K562 (cell line): ENCODE data around the gene SKIC8. TPM values are rescaled to one million over a fixed set of nuclear protein-coding genes. Genes with fewer than 3 reads are reported as not detected.

Experiments used
- ATAC-seq: fragments of 200-7000 bp; cut with Tn5 transposase; 3 replicates; pipeline ENCODE4 v1.9.1; 2020; ENCODE audit warnings: moderate library complexity
- BruUV-seq: library from RNA; stranded (reverse); fragments of 400-500 nt; replicated peaks from 2 replicates; lab custom pipeline; 2021; lab: Mats Ljungman, UMichigan
- CTCF ChIA-PET: fragments of 300-600 bp; formaldehyde crosslinking; extraction: SDS; loops from one replicate; lab custom pipeline; 2021; ENCODE audit warnings: low intra/inter-chr PET ratio; lab: Yijun Ruan, JAX
- POLR2A ChIA-PET: fragments of 300-600, 350-650 bp; sonication (Branson Sonifier 250); formaldehyde crosslinking; extraction: SDS; loops from one replicate; lab custom pipeline; 2021; ENCODE audit warnings: antibody characterized with exemption, inconsistent platforms; lab: Yijun Ruan, JAX
- DNase-seq, 4 experiments: peaks; one replicate each; pipeline versions ENCODE4 v3.0.0 to v3.0.0-alpha.2; 2011 to 2018; ENCODE audit warnings: low spot score in 3 of 4, mixed read lengths in 3 of 4; ENCODE audit errors: extremely low read depth in 1 of 4
- FAIRE-seq: peaks from 2 replicates; lab custom pipeline; 2011; peaks lifted over from hg19 to GRCh38; lab: Jason Lieb, UNC
- H2AFZ ChIP-seq: 2 replicates; pipeline ENCODE4 v1.6.0; 2011; ENCODE audit warnings: low read depth, low read length, control low read depth, inconsistent platforms
- H3K27ac ChIP-seq: fragments of 200-600 bp; 3 replicates; pipeline ENCODE4 v1.8.0; 2011; ENCODE audit warnings: low read depth, mild to moderate bottlenecking, control low read depth, inconsistent platforms, low read length, moderate library complexity, mixed read lengths; ENCODE audit errors: extremely low read depth
- H3K27me3 ChIP-seq, 2 experiments: fragments of 300-600 bp in 1 of 2; 2 replicates in 1 of 2; 3 replicates in 1 of 2; pipeline versions ENCODE4 v1.6.0 to v1.8.0; 2011; ENCODE audit warnings: inconsistent platforms in 2 of 2, low read length in 2 of 2, mild to moderate bottlenecking in 1 of 2, mixed read lengths in 1 of 2, moderate library complexity in 1 of 2; ENCODE audit not compliant: control insufficient read depth in 2 of 2, insufficient read depth in 2 of 2
- H3K36me3 ChIP-seq: fragments of 300-600 bp; 3 replicates; pipeline ENCODE4 v1.8.0; 2011; ENCODE audit warnings: mild to moderate bottlenecking, low read length, inconsistent platforms; ENCODE audit not compliant: control insufficient read depth, insufficient read depth
- H3K4me1 ChIP-seq, 2 experiments: fragments of 200-600 bp in 1 of 2; replicated peaks in 1 of 2; 2 replicates in 1 of 2; 3 replicates in 1 of 2; pipeline versions ENCODE4 v1.5.1 to v1.8.0; 2011; ENCODE audit warnings: inconsistent platforms in 2 of 2, low read length in 2 of 2, mild to moderate bottlenecking in 1 of 2, mixed read lengths in 1 of 2, moderate library complexity in 1 of 2; ENCODE audit not compliant: control insufficient read depth in 2 of 2, insufficient read depth in 2 of 2
- H3K4me2 ChIP-seq: 2 replicates; pipeline ENCODE4 v1.6.1; 2011; ENCODE audit warnings: low read length, control low read depth, inconsistent platforms, mixed read lengths; ENCODE audit not compliant: insufficient read depth
- H3K4me3 ChIP-seq: fragments of 200-600 bp; sonication (generic), shearing (Covaris generic); 2 replicates; pipeline ENCODE4 v1.5.1; 2016; ENCODE audit warnings: control low read depth, inconsistent platforms
- H3K79me2 ChIP-seq: fragments of 200-600 bp; 3 replicates; pipeline ENCODE4 v1.8.0; 2011; ENCODE audit warnings: low read length, inconsistent platforms; ENCODE audit not compliant: control insufficient read depth, insufficient read depth
- H3K9ac ChIP-seq, 2 experiments: 2 replicates each; pipeline versions ENCODE4 v1.6.0 to v1.6.1; 2011; ENCODE audit warnings: low read depth in 2 of 2, low read length in 2 of 2, control low read depth in 1 of 2, inconsistent platforms in 1 of 2, mild to moderate bottlenecking in 1 of 2, mixed read lengths in 1 of 2; ENCODE audit not compliant: insufficient read depth in 1 of 2
- H3K9me1 ChIP-seq: one replicate; pipeline ENCODE4 v1.6.0; 2011; ENCODE audit warnings: inconsistent platforms, mild to moderate bottlenecking, low read length, moderate library complexity; ENCODE audit not compliant: control insufficient read depth, insufficient read depth
- H3K9me3 ChIP-seq: replicated peaks from 2 replicates; pipeline ENCODE4 v1.5.1; 2011; ENCODE audit warnings: low read depth, low read length, inconsistent platforms; ENCODE audit not compliant: control insufficient read depth, insufficient read depth
- H4K20me1 ChIP-seq: replicated peaks from 2 replicates; pipeline ENCODE4 v1.6.1; 2011; ENCODE audit warnings: low read length, inconsistent platforms, mixed read lengths; ENCODE audit not compliant: control insufficient read depth, insufficient read depth
- BRD4 ChIP-seq: fragments of 200-600 bp; sonication (generic); IDR thresholded peaks from 2 replicates; pipeline ENCODE4 v1.6.1; 2017; ENCODE audit warnings: inconsistent platforms
- DNMT1 ChIP-seq: fragments of 450-650 bp; IDR thresholded peaks from 2 replicates; pipeline ENCODE4 v1.6.1; 2016; ENCODE audit warnings: antibody characterized with exemption, mild to moderate bottlenecking
- HNRNPLL ChIP-seq: fragments of 200-400 bp; formaldehyde crosslinking; IDR thresholded peaks from 2 replicates; pipeline ENCODE4 v1.6.1; 2017; ENCODE audit warnings: low read length, low read depth, mild to moderate bottlenecking; ENCODE audit not compliant: poor library complexity, severe bottlenecking
- SUPT5H ChIP-seq: fragments of 450-650 bp; IDR thresholded peaks from 2 replicates; pipeline ENCODE4 v1.6.1; 2016
- THRAP3 ChIP-seq: fragments of 450-650 bp; IDR thresholded peaks from 2 replicates; pipeline ENCODE4 v1.6.1; 2016; ENCODE audit warnings: mild to moderate bottlenecking, inconsistent platforms, borderline replicate concordance
- ZNF3 ChIP-seq: fragments of 250-450 bp; sonication (Bioruptor Pico); IDR thresholded peaks from 2 replicates; pipeline ENCODE4 v1.5.0; 2021; ENCODE audit warnings: mild to moderate bottlenecking, moderate library complexity
- ZNF431 ChIP-seq: sonication (generic); formaldehyde crosslinking; IDR thresholded peaks from 2 replicates; pipeline ENCODE4 v1.8.0; 2022; ENCODE audit warnings: mild to moderate bottlenecking, missing genetic modification reagents
- WGBS: fragments of 100-300 bp; shearing (Covaris generic); methylation state at CpG from one replicate; pipeline ENCODE4 v1.1.6; 2016; ENCODE audit warnings: low coverage, mixed read lengths; ENCODE audit not compliant: insufficient coverage; ENCODE audit errors: missing lambda C conversion rate; 5-methylcytosine and 5-hydroxymethylcytosine counted together
- in situ Hi-C: fragments of 300-500 bp; cut with MboI; formaldehyde crosslinking; loops from 4 replicates; pipeline ENCODE4 v1.15.0; 2018; ENCODE audit warnings: inconsistent platforms, mixed read lengths
- intact Hi-C: fragments of 100-400 bp; cut with micrococcal nuclease; formaldehyde crosslinking; loops from 2 replicates; pipeline ENCODE4 v1.14.2; 2022
- polyA plus RNA-seq, 8 experiments: library from polyadenylated mRNA; depleted of rRNA in 4 of 8; stranded (reverse) in 5 of 8; unstranded in 3 of 8; fragments of >200 nt; fragmentation: Nextera tagmentation in 2 of 8; fragmentation: Illumina TruSeq in 1 of 8; extraction: Ambion mirVana in 2 of 8; extraction: Trizol in 1 of 8; gene quantifications; 2 replicates each; pipeline versions ENCODE4 v1.2.1 to v1.2.3, GENCODE V29; 2011 to 2014; ENCODE audit warnings: inconsistent platforms in 1 of 8, missing spikeins in 1 of 8
- total RNA-seq, 7 experiments: library from RNA; depleted of rRNA in 6 of 7; stranded (reverse); fragments of >200 nt in 6 of 7; fragmentation: Illumina TruSeq in 2 of 7; extraction: Trizol in 2 of 7; gene quantifications; 2 replicates each; pipeline versions ENCODE4 v1.2.1 to v1.2.3, GENCODE V29; 2011 to 2021; ENCODE audit warnings: low replicate concordance in 1 of 7
- TF ChIP-seq, protein P1 (sequence below): sonication (generic); formaldehyde crosslinking; IDR thresholded peaks from 2 replicates; pipeline ENCODE4 v1.8.1; 2023; ENCODE audit warnings: mild to moderate bottlenecking, missing genetic modification reagents
- TF ChIP-seq, protein P2 (sequence below), 2 experiments: fragments of 450-650 bp; IDR thresholded peaks; 2 replicates each; pipeline ENCODE4 v1.6.1; 2016; ENCODE audit warnings: mild to moderate bottlenecking in 2 of 2, borderline replicate concordance in 1 of 2, low read depth in 1 of 2, moderate library complexity in 1 of 2

SKIC8 gene
- total and polyA plus RNA-seq, 9 of the 15 experiments (the other 6 are each of a cell fraction or from before 2014, with no cell fraction given): 79.5 to 389 (median 146) TPM

DNA sequence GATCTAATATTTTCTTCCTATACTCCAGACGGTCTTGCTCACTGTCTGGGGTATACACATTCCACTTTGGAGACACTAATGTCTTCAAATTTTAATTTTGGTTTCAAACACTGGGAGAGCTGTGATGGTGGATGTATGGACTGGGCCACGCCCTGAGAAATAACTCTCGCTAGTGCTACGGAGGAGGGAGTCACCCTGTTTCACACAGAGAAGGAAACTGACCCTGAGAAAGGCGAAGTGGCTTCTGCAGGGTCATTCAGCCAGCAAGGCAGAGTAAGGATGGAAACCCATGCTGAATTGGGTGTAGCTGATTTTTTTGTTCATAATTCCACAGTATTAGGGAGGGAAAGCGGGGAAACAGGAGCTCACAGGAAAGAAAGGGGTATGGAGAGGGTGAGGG lies 8.6 kb upstream of the SKIC8 start:
- no peaks in the 10 kb centered on the region for H3K9me3 ChIP-seq
- ChIA-PET CTCF (no interaction called here), POLR2A (interaction anchor here (0.6 to 1.9 kb wide), 3 partner anchors 14 to 1284 kb away, joined by 3 to 6 read pairs (median 3); no protein-coding TSS in a partner anchor)
- H3K79me2 ChIP-seq: no peaks in the 10 kb centered on the region; the same call in 1 of the 3 replicates
- no peaks in the 10 kb centered on the region for H3K27me3 ChIP-seq
- DNase-seq (peak in 3 of 4 experiments; percentile 36 to 47 (median 40)), FAIRE-seq (peak; percentile 74), ATAC-seq (peak; percentile 38)
- BruUV-seq: no TSS peak
- 29% methylated on average over 6 of the region's 6 CpGs for WGBS
- H3K27ac ChIP-seq: no peak overlapping the region
- H2AFZ ChIP-seq: peak overlapping the region; percentile 94
- peak overlapping the region; percentile 52 to 76; a peak in 2 of 4 replicates for H3K9ac ChIP-seq
- H3K4me3 ChIP-seq: no peak overlapping the region
- peaks cover 29 to 36% of the 10 kb centered on the region in 2 experiments; a peak in 4 of 5 replicates for H3K4me1 ChIP-seq
- intact Hi-C loops (loop anchor here (1.0 to 5.0 kb wide), 5 partner anchors 107 to 401 kb away; no protein-coding TSS in a partner anchor), in situ Hi-C loops (no loop called here)
- no peaks in the 10 kb centered on the region for H3K9me1 ChIP-seq
- H3K4me2 ChIP-seq: peak overlapping the region; percentile 66
- H4K20me1 ChIP-seq: no peaks in the 10 kb centered on the region
- no peaks in the 10 kb centered on the region for H3K36me3 ChIP-seq
- TF ChIP-seq, protein P1, sequence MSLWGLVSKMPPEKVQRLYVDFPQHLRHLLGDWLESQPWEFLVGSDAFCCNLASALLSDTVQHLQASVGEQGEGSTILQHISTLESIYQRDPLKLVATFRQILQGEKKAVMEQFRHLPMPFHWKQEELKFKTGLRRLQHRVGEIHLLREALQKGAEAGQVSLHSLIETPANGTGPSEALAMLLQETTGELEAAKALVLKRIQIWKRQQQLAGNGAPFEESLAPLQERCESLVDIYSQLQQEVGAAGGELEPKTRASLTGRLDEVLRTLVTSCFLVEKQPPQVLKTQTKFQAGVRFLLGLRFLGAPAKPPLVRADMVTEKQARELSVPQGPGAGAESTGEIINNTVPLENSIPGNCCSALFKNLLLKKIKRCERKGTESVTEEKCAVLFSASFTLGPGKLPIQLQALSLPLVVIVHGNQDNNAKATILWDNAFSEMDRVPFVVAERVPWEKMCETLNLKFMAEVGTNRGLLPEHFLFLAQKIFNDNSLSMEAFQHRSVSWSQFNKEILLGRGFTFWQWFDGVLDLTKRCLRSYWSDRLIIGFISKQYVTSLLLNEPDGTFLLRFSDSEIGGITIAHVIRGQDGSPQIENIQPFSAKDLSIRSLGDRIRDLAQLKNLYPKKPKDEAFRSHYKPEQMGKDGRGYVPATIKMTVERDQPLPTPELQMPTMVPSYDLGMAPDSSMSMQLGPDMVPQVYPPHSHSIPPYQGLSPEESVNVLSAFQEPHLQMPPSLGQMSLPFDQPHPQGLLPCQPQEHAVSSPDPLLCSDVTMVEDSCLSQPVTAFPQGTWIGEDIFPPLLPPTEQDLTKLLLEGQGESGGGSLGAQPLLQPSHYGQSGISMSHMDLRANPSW (CRISPR knock-in tag): no peak
- no peak for TF ChIP-seq THRAP3
- no peak for TF ChIP-seq DNMT1
- TF ChIP-seq, protein P2, sequence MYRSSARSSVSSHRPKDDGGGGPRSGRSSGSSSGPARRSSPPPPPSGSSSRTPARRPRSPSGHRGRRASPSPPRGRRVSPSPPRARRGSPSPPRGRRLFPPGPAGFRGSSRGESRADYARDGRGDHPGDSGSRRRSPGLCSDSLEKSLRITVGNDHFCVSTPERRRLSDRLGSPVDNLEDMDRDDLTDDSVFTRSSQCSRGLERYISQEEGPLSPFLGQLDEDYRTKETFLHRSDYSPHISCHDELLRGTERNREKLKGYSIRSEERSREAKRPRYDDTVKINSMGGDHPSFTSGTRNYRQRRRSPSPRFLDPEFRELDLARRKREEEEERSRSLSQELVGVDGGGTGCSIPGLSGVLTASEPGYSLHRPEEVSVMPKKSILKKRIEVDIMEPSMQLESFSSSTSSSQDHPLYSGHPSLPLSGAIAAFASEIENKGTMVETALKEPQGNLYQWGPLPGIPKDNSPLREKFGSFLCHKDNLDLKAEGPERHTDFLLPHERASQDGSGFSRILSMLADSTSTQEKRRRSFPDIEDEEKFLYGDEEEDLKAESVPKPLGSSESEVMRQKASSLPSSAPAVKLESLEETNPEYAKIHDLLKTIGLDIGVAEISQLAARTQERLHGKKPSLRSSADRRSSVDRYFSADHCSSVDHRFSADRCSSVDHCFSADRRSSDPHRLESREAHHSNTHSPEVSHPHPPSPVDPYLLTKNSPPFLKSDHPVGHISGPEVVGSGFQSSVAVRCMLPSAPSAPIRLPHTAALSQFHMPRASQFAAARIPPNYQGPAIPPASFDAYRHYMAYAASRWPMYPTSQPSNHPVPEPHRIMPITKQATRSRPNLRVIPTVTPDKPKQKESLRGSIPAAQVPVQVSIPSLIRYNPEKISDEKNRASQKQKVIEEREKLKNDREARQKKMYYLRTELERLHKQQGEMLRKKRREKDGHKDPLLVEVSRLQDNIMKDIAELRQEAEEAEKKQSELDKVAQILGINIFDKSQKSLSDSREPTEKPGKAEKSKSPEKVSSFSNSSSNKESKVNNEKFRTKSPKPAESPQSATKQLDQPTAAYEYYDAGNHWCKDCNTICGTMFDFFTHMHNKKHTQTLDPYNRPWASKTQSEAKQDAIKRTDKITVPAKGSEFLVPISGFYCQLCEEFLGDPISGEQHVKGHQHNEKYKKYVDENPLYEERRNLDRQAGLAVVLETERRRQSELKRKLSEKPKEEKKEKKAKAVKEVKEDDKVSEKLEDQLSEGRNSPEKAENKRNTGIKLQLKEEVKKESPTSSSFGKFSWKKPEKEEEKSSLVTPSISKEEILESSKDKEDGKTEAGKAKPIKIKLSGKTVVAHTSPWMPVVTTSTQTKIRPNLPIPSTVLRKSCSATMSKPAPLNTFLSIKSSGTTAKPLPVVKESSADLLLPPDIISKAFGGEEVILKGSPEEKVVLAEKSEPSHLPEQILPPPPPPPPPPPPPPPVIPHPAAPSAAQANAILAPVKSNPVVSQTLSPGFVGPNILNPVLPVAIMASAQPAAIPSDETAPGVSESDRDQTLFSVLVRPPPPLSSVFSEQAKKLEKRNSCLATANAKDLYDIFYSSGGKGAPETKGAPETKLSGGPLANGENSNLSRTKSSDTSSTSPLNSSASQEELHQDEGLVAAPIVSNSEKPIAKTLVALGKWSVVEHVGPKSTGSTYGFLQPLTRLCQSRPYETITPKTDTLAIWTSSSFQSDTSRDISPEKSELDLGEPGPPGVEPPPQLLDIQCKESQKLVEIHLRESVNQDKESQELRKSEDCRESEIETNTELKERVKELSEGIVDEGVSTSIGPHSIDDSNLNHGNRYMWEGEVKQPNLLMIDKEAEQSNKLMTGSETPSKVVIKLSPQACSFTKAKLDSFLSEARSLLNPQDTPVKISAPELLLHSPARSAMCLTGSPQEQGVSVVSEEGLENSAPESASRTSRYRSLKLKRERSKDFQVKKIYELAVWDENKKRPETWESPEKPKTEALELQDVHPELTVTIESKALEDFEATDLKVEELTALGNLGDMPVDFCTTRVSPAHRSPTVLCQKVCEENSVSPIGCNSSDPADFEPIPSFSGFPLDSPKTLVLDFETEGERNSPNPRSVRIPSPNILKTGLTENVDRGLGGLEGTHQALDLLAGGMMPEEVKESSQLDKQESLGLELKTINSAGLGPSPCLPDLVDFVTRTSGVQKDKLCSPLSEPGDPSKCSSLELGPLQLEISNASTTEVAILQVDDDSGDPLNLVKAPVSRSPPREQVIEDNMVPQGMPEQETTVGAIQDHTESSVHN (IDR thresholded peaks at IDR 0.05; ENCODE audit: borderline replicate concordance in 1 of 2, low read depth in 1 of 2): no peak
- no peak for TF ChIP-seq HNRNPLL
- no peak for TF ChIP-seq SUPT5H
- no peak for TF ChIP-seq ZNF3 (CRISPR knock-in tag)
- no peak for TF ChIP-seq ZNF431 (CRISPR knock-in tag)
- no peak for TF ChIP-seq BRD4
